ENCODE measurements around the gene GBP7.
"Not testable (repeated sequence)": the region's sequence is repeated elsewhere in the genome, so short reads cannot be mapped to it uniquely, and the experiment has no call there.

DNA sequence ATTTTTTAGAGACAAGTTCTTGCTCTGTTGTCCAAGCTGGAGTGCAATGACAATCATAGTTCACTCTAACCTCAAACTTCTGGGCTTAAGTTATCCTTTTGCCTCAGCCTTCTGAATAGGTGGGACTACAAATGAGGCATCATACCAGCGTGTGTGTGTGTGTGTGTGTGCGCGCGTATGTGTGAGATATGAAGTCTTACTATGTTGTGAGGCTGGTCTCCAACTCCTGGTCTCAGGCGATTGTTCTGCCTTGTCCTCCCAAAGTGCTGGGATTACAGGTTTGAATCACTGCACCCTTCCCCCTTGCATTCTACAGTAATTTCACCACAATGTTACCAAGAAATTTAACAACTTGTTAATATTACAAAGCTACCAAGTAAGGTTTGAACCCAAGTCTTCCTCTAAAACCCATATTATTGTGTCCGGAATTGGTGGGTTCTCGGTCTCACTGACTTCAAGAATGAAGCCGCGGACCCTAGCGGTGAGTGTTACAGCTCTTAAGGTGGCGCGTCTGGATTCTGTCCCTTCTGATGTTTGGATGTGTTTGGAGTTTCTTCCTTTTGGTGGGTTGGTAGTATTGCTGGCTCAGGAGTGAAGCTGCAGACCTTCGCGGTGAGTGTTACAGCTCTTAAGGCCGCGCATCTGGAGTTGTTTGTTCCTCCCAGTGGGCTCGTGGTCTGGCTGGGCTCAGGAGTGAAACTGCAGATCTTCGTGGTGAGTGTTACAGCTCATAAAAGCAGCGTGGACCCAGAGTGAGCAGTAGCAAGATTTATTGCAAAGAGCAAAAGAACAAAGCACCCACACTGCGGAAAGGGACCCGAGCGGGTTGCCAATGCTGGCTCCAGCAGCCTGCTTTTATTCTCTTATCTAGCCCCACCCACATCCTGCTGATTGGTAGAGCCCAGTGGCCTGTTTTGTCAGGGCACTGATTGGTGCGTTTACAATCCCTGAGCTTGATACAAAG, 48.9 kb downstream of the GBP7 start:
- not testable (repeated sequence) for TF ChIP-seq CTCF (conservative IDR thresholded peaks at IDR 0.05; ENCODE audit: low read length); EZH2phosphoT487 (IDR thresholded peaks at IDR 0.05; ENCODE audit: borderline replicate concordance)

Data from Loucy (cell line).